GM12892 (cell line): Measurements from ENCODE around the gene GSG1L.

Experiments
- POLR2A ChIP-seq: IDR thresholded peaks from 2 replicates; pipeline ENCODE4 v1.6.1; 2011; ENCODE audit warnings: low read depth, low read length, control low read depth
- POLR2AphosphoS5 ChIP-seq: IDR thresholded peaks from 2 replicates; pipeline ENCODE4 v1.6.1; 2011; ENCODE audit warnings: low read depth, low read length, control low read depth
- TAF1 ChIP-seq: IDR thresholded peaks from 2 replicates; pipeline ENCODE4 v1.6.1; 2011; ENCODE audit warnings: low read depth, mild to moderate bottlenecking, control low read depth, low read length, borderline replicate concordance

DNA sequence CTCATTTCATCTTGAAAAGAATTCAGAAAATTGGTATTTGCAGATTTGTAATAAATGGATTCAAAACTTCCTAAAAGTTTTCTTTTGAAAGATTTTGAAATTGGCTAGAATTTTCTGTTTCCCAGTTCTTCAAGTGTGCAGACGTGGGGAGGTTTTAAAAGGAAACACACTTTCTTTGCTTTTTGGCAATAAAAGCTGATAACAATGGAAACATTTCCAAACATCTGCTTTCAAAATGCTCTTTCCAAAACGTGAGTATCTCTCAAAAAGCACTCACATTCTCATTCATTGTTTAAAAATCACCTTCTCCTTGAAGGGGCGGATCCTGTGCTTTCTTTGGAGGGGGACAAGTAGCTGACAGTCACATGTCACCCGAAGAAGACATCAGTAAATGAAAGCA, 8.6 kb upstream of the GSG1L start:
- no peak for TF ChIP-seq POLR2A
- TF ChIP-seq POLR2AphosphoS5 = no peak
- no peak for TF ChIP-seq TAF1
